GM11168 (cell line): ENCODE results near the gene MKRN2.

ENCODE experiments used
- in situ Hi-C: fragments of 300-500 bp; cut with MboI; formaldehyde crosslinking; loops from one replicate; pipeline ENCODE4 v1.12.0; 2022; ENCODE audit warnings: low sequenced_read_pairs; ENCODE audit not compliant: unreplicated experiment

The MKRN2 gene

GRCh38 chr3:12584083-12584482 is 27.2 kb downstream of the MKRN2 start:
- in situ Hi-C loops: no loop called here

GRCh38 chr3:12585181-12585580 is 28.3 kb downstream of the MKRN2 start:
- in situ Hi-C loops: no loop called here

GRCh38 chr3:12585970-12586369 is 29.1 kb downstream of the MKRN2 start:
- in situ Hi-C loops: no loop called here

GRCh38 chr3:12586403-12586802 is 29.5 kb downstream of the MKRN2 start:
- in situ Hi-C loops: no loop called here

GRCh38 chr3:12588039-12589009 is 31.4 kb downstream of the MKRN2 start:
- in situ Hi-C loops: no loop called here

- in situ Hi-C loops: no loop called here
Measured at GRCh38 chr3:12590096-12590495, 33.2 kb downstream of the MKRN2 start.

- in situ Hi-C loops: no loop called here
Measured at GRCh38 chr3:12591456-12591855, 34.6 kb downstream of the MKRN2 start.

GRCh38 chr3:12591997-12592715 is 35.3 kb downstream of the MKRN2 start:
- in situ Hi-C loops: no loop called here

- in situ Hi-C loops: no loop called here
Measured at GRCh38 chr3:12593473-12593872, 36.6 kb downstream of the MKRN2 start.

GRCh38 chr3:12598890-12599289 is 42.0 kb downstream of the MKRN2 start:
- in situ Hi-C loops: no loop called here

GRCh38 chr3:12601072-12601471 is 44.2 kb downstream of the MKRN2 start:
- in situ Hi-C loops: no loop called here

GRCh38 chr3:12603969-12604368 is 47.1 kb downstream of the MKRN2 start:
- in situ Hi-C loops: no loop called here

GRCh38 chr3:12608376-12608775 is 51.5 kb downstream of the MKRN2 start:
- in situ Hi-C loops: no loop called here

GRCh38 chr3:12611117-12611516 is 54.2 kb downstream of the MKRN2 start:
- in situ Hi-C loops: no loop called here

- in situ Hi-C loops: no loop called here
Measured at GRCh38 chr3:12612514-12613226, 55.8 kb downstream of the MKRN2 start.

GRCh38 chr3:12613250-12613649 is 56.4 kb downstream of the MKRN2 start:
- in situ Hi-C loops: no loop called here

GRCh38 chr3:12615266-12615665 is 58.4 kb downstream of the MKRN2 start:
- in situ Hi-C loops: no loop called here

- in situ Hi-C loops: no loop called here
Measured at GRCh38 chr3:12618426-12618825, 61.5 kb downstream of the MKRN2 start.

GRCh38 chr3:12620305-12620704 is 63.4 kb downstream of the MKRN2 start:
- in situ Hi-C loops: no loop called here

- in situ Hi-C loops: no loop called here
Measured at GRCh38 chr3:12620729-12621128, 63.8 kb downstream of the MKRN2 start.

- in situ Hi-C loops: no loop called here
Measured at GRCh38 chr3:12622335-12622734, 65.4 kb downstream of the MKRN2 start.
